Left lobe of liver (tissue), 2 donors: ENCODE results near the gene NPR2. TPM values are rescaled to one million over a fixed set of nuclear protein-coding genes. Genes with fewer than 3 reads are reported as not detected.
A peak's percentile ranks its signal among the peaks of the same experiment; 100 is the strongest.

Experiments used
- ATAC-seq: fragments of 200-7000 bp; cut with Tn5 transposase; one replicate; pipeline ENCODE4 v1.9.1; 2020; ENCODE audit warnings: mild to moderate bottlenecking, moderate library complexity
- DNase-seq: peaks from one replicate; pipeline ENCODE4 v3.0.0-alpha.2; 2020; ENCODE audit warnings: low spot score
- total RNA-seq: library from RNA; stranded (reverse); gene quantifications from one replicate; pipeline ENCODE4 v1.2.1, GENCODE V29; 2021
- donor health status: DM: no; HTN: no; CAD: no; lungs with moderate emphysema.
- donor health status: DM: no; HTN: yes; CAD: no.

NPR2 gene
- total RNA-seq, result 3.3 TPM

- ATAC-seq, result peak; percentile 62
- DNase-seq, result peak; percentile 51
These were observed at the start of gene NPR2 for GRCh38 chr9:35791297-35791921. TSS of gene NPR2 (plus strand) at chr9:35791591. CDS start at chr9:35792409, 818 bp downstream.

GRCh38 chr9:35741740-35742139, 49.7 kb upstream of the NPR2 start:
- ATAC-seq (no peak), DNase-seq (peak; percentile 33)

- DNase-seq (no peak), ATAC-seq (no peak)
These were observed 47.9 kb upstream of the NPR2 start for GRCh38 chr9:35743452-35743851.

- ATAC-seq (no peak), DNase-seq (peak; percentile 36)
These were observed 47.4 kb upstream of the NPR2 start for GRCh38 chr9:35743880-35744518.

- ATAC-seq (no peak), DNase-seq (no peak)
These were observed 45.8 kb upstream of the NPR2 start for GRCh38 chr9:35745569-35745968.

- ATAC-seq (peak; percentile 45), DNase-seq (peak; percentile 66)
These were observed 44.8 kb upstream of the NPR2 start for GRCh38 chr9:35746583-35746982.

- DNase-seq (no peak), ATAC-seq (no peak)
These were observed 43.0 kb upstream of the NPR2 start for GRCh38 chr9:35748242-35748857.

- ATAC-seq, result peak; percentile 90
- peak; percentile 92 for DNase-seq
These were observed 42.4 kb upstream of the NPR2 start, which contains the start of the genes GBA2 and RGP1 for GRCh38 chr9:35748858-35749514. TSS of gene GBA2 (minus strand) at chr9:35749228. CDS start at chr9:35748704, 524 bp downstream. TSS of gene RGP1 (plus strand) at chr9:35749287. CDS start at chr9:35749756, 469 bp downstream.

GRCh38 chr9:35749515-35750255, 41.7 kb upstream of the NPR2 start:
- DNase-seq, result no peak
- ATAC-seq, result peak; percentile 18

GRCh38 chr9:35750256-35750531, 41.2 kb upstream of the NPR2 start:
- ATAC-seq, result no peak
- DNase-seq, result no peak

GRCh38 chr9:35753466-35753865, 37.9 kb upstream of the NPR2 start:
- DNase-seq, result no peak
- ATAC-seq, result no peak

GRCh38 chr9:35754264-35754663, 37.1 kb upstream of the NPR2 start, which contains the start of gene MSMP:
TSS of gene MSMP (minus strand) at chr9:35754276. CDS start at chr9:35754129, 147 bp downstream.
- ATAC-seq, result no peak
- no peak for DNase-seq

- DNase-seq, result no peak
- ATAC-seq, result no peak
These were observed 36.3 kb upstream of the NPR2 start for GRCh38 chr9:35755071-35755470.

GRCh38 chr9:35756275-35757225, 34.8 kb upstream of the NPR2 start:
- ATAC-seq, result peak; percentile 82

GRCh38 chr9:35757226-35757891, 34.0 kb upstream of the NPR2 start:
- DNase-seq (no peak), ATAC-seq (peak; percentile 70)

More at GRCh38 chr9:35756275-35757225, 34.8 kb upstream of the NPR2 start:
- DNase-seq, result peak; percentile 65

- ATAC-seq (no peak), DNase-seq (no peak)
These were observed 33.5 kb upstream of the NPR2 start for GRCh38 chr9:35757892-35758275.

GRCh38 chr9:35758475-35759050, 32.8 kb upstream of the NPR2 start:
- no peak for DNase-seq
- ATAC-seq, result no peak

GRCh38 chr9:35759795-35760194, 31.6 kb upstream of the NPR2 start:
- no peak for DNase-seq
- no peak for ATAC-seq

- ATAC-seq (no peak), DNase-seq (no peak)
These were observed 30.7 kb upstream of the NPR2 start for GRCh38 chr9:35760651-35761050.
